Activated CD4-positive, alpha-beta T cell treated with anti-CD3 and anti-CD28 coated beads for 4 hours (primary cell): ENCODE measurements around the gene DNAJC30.
"Not testable (repeated sequence)": the region's sequence is repeated elsewhere in the genome, so short reads cannot be mapped to it uniquely, and the experiment has no call there.

Experiments used
- DNase-seq, 2 donors: peaks; one replicate each; pipeline ENCODE4 v3.0.0-alpha.2; 2020

The DNAJC30 gene

GRCh38 chr7:73680501-73680900 is 2.8 kb downstream of the DNAJC30 start:
- no peak for DNase-seq

GRCh38 chr7:73679709-73680108 is 3.5 kb downstream of the DNAJC30 start:
- DNase-seq: no peak

GRCh38 chr7:73678862-73679261 is 4.4 kb downstream of the DNAJC30 start:
- no peak for DNase-seq

GRCh38 chr7:73676062-73676461 is 7.2 kb downstream of the DNAJC30 start:
- DNase-seq: not testable (repeated sequence)

GRCh38 chr7:73674468-73675124 is 8.7 kb downstream of the DNAJC30 start:
- no peak for DNase-seq

- no peak for DNase-seq
Observed at GRCh38 chr7:73671857-73672445, 11.3 kb downstream of the DNAJC30 start.

- no peak for DNase-seq
Observed at GRCh38 chr7:73671322-73671661, 12.0 kb downstream of the DNAJC30 start.

GRCh38 chr7:73669858-73670385 is 13.3 kb downstream of the DNAJC30 start:
- DNase-seq: no peak

- no peak for DNase-seq
Observed at GRCh38 chr7:73669288-73669701, 14.0 kb downstream of the DNAJC30 start.

GRCh38 chr7:73668886-73669230 is 14.4 kb downstream of the DNAJC30 start:
- DNase-seq: no peak

GRCh38 chr7:73668103-73668885 is 15.0 kb downstream of the DNAJC30 start:
- no peak for DNase-seq

GRCh38 chr7:73667344-73668102 is 15.7 kb downstream of the DNAJC30 start, which contains the start of gene VPS37D:
TSS of gene VPS37D (plus strand) at chr7:73667831. CDS start at chr7:73667959, 128 bp downstream.
- DNase-seq: peak; percentile 93

GRCh38 chr7:73663033-73663432 is 20.2 kb downstream of the DNAJC30 start:
- no peak for DNase-seq

- DNase-seq: not testable (repeated sequence)
Observed at GRCh38 chr7:73660594-73660993, 22.7 kb downstream of the DNAJC30 start.

GRCh38 chr7:73659983-73660382 is 23.3 kb downstream of the DNAJC30 start:
- DNase-seq: no peak

GRCh38 chr7:73655309-73655708 is 27.9 kb downstream of the DNAJC30 start:
- DNase-seq: not testable (repeated sequence)

- no peak for DNase-seq
Observed at GRCh38 chr7:73652541-73652949, 30.7 kb downstream of the DNAJC30 start.

- no peak for DNase-seq
Observed at GRCh38 chr7:73650524-73650923, 32.7 kb downstream of the DNAJC30 start.

- DNase-seq: no peak
Observed at GRCh38 chr7:73649576-73649975, 33.7 kb downstream of the DNAJC30 start.

GRCh38 chr7:73648593-73649332 is 34.5 kb downstream of the DNAJC30 start:
- DNase-seq: no peak

GRCh38 chr7:73647725-73648592 is 35.3 kb downstream of the DNAJC30 start:
- peak; percentile 17 to 22 for DNase-seq
